CD4-positive, alpha-beta T cell treated with Interleukin-2 at 100 ng/mL for 4 hours (primary cell): ENCODE measurements around the gene OLFML2B.

Experiments
- DNase-seq: peaks from one replicate; pipeline ENCODE4 v3.0.0-alpha.2; 2020; ENCODE audit warnings: low spot score

The OLFML2B gene

DNA sequence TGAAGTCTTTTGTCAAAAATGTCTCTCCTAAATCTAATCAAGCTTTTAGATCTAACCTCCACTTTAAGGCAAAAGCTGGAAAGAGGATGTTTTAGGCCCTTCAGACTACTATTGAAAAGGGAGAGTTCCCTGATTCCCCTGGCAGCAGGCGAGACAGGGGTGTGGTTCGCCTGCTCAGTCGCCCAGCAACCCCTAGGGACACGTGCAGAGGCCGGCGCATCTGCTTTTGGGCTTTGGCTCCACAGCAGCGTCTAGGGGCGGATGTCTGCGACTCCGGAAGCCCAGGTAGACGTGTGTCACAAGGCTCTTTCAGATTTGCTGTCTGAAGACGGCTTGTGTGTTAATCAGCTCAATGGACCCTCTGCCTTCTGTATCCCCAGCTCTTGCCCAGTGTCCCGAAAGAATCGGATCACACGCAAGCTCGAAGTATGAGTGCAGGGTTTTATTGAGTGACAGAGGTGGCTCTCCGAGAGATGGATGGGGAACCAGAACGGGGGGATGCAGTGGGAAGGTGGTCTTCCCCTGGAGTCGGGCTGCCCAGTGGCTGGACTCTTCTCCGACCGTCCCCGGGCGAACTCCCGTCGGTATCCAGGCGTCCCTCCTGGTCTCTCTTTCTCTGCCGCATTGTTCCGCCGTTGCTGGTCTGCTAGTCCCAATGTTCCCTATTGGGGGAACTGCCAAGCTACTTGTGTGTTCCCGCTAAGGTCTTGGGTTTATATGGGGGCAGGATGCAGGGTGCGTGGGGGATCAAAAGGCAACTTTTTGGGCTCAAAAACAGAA lies 45.5 kb downstream of the OLFML2B start:
- no peak for DNase-seq

DNA sequence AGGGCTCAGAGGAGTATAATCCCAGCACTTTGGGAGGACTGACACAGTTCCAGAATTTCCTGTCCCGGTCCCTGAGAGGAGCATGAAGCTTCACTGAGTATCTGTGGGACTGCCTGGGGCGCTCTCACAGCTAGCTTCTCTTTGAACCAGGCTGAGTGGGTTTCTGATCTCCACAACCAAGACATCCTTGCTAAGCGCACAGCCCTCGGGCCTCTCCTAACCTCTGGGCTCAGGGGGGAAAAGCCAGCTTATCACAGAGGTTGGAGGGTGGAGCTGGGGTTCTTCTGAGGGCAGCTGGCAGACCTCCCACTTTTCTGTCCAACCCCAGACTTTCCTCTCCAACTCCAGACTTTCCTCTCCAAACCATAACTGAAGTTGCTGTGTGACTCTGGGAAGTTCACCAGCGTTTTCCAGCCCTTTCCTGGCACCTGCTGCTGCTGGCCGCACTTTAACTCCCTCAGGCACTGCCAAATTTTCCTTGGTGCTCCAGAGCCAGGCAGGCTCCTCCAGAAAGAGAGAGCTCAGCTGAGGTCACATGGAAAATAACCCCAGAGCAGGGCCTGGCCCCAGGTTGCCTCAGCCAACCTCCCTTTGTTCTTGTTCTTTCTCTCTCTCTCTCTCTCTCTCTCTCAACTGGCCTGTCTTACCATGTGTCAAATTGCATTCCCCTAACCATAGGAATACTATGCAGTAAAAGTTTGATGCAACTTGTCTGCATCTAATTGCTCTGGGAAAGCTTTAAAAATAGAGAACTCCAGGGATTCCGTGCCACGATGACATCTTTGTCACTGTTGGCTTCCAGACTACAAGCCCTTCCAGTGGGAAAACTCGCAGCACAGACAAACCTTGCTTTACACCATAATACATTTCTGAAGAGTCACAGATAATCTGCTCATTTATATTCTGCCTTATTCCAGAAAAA lies 49.5 kb downstream of the OLFML2B start:
- no peak for DNase-seq

DNA sequence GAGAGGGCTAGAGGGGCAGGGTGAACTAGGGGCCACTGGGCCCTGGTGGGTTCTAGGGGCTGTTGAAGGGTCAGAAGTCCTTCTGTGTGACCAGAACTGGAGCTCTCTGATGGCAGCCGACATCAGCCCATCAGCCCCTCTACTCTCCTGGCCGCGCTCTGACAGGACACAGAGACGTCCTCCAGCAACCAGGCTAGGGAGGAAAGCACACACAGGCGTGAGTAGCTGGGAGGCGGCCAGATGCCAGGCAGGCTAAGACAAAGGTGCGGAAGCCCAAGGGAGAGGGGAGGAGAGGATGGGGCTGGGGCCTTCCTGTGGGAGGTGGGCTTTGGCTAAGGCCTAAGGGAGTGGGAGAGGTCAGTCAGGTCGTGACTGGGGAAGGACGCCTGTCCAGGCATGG lies 50.8 kb downstream of the OLFML2B start:
- DNase-seq: no peak

DNA sequence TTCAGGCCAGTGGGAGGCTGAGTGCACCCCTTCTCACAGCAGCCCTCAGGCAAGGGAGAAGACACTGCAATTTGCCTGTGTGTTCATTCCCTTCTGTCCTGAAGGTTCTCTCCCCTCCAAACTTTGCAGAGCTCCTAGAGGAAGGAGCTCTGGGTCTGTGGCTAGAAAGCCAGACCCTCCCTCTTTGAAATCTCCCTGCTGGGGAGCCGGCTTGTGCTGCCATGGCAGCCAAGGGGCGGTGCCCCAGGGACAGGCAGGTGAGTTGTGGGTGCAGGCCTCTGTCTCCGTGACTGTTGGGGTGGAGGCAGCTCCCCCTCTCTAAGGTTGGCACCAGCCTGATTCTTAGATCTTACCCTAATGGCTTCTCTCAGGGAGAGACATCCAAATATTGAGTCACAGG lies 53.0 kb downstream of the OLFML2B start:
- DNase-seq: no peak

DNA sequence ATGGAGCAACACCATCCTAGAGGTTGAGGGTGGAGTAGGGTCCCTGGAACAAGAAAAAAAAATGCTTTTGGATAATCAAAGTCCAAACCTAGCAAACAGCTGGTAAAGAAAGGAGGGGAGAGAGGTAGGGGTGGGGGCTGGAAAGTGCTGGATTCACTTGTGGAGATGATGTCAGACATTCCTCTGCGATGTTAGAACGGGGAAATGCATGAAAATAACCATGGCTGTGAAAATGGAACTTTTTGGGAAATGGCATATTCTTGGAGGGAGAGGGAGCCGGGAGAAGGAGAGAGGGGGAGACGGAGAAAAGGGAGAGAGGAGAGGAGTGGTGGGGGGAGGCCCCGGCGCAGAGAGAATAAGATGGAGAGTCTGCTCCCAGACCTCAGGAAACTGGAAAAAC lies 53.6 kb downstream of the OLFML2B start:
- no peak for DNase-seq

DNA sequence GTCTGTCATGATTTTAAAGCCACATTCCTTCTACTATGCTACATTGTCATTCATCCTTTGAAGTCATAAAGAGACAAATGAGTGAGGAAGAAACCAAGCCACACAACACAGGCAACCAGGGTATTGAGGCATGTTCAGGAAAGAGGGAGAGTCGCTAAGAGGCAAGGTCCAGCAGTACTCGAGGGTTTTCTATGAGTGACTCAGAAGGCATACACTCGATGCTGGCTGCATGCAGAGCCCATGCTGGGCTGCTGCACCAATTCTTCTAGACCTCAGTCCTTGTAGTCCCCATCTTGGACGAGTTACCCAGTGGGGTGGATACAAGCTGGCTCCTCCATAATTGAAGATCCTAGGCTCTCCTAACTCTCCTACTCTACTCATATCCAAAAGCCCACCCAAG lies 57.6 kb downstream of the OLFML2B start:
- no peak for DNase-seq

DNA sequence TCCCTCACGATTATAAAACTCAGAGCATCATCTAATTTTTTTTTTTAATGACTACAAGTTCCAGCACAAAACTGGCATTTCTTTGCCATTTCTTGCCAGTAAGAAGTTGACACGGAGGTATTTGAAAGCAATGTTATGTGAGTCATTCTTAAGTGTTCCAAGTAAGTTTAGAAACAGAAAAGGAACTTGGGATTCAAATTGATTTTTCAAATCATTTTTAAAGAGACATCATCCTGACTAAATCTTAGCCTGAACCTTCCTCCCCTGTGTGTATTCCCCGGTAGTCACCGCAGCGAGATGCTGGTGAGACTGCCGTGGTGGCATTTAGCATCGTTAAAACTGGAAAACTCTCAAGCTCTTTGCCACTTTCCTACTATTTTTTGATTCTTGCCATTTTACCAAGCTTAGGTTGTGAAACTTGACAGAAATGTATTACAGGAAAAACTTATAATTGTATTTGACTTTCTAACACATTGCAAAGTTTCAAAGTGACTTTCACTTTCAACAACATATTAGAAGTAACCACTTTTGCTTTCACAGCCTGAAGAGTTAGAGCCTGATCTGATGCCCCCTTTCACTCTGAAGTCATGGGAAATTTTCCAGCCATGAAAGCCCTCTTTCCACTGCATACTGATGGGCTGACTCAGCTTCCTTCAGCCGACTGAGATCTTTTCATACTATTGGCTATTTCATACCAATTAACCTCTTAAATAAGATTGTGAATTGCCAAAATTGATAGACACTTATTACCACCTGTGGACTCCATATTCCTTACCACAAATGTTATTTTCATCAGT lies 61.4 kb downstream of the OLFML2B start:
- peak; percentile 8 for DNase-seq

DNA sequence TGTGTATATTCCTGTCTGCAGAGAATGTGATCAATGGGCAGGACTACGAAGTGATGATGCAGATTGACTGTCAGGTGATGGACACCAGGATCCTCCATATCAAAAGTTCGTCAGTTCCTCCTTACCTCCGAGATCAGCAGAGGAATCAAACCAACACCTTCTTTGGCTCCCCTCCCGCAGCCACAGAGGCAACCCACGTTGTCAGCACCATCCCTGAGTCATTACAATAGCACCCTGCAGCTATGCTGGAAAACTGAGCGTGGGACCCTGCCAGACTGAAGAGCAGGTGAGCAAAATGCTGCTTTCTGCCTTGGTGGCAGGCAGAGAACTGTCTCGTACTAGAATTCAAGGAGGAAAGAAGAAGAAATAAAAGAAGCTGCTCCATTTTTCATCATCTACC lies 65.2 kb downstream of the OLFML2B start:
- no peak for DNase-seq

DNA sequence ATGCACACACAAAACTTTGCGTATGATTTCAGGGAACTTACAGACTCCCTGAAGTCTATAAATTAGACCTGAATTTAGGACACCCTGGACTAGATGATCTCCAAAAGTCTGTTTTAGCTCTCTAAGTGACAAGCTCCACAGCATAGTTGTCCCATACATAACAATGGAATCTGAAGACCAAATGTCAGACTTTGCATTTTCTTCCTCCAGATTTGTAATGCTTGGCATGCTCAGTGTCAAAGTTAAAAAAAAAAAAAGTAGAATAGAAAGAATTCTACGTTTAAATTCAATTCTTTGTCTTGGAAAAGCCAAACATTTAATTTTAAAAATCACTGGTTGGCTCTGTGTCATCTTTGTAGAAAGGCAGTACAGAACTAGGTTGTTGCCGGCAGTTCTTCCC lies 66.7 kb downstream of the OLFML2B start:
- no peak for DNase-seq

DNA sequence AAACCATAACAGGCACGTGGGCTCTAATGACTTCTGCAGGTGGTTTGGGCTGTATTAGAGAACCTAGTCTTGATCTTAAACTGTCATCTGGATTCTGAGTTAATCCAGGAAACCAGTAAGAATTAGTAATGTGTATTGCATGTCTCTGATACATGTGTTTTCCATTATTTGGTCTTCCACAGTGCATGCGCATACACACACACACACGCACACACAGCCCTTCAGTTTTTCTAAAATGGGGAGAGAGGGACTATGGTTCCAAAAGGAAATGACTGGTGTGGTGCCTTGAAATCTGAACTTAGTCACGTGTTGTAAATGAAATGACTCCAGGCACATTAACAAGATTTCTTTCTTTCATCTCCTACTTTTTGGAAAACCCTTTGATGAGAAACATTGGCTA lies 67.6 kb downstream of the OLFML2B start:
- no peak for DNase-seq

DNA sequence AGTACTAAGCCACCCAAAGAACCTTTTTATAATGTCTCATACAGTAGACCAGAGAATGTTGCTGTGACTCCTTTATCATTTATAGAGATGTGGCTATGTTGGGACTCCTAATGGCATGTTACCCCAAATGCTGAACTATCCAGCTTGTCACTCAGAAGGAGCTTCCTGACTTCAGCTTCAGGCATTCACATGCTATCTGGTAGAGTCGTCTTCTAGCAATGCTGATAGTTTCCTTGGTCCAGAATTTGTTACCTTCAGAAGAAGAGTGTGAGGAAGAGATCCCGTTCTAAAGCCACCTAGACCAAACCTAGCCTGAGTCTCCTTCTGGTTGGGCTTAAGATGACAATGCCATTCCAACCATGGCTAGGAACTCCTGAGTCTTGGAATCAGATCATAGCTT lies 68.1 kb downstream of the OLFML2B start:
- no peak for DNase-seq

DNA sequence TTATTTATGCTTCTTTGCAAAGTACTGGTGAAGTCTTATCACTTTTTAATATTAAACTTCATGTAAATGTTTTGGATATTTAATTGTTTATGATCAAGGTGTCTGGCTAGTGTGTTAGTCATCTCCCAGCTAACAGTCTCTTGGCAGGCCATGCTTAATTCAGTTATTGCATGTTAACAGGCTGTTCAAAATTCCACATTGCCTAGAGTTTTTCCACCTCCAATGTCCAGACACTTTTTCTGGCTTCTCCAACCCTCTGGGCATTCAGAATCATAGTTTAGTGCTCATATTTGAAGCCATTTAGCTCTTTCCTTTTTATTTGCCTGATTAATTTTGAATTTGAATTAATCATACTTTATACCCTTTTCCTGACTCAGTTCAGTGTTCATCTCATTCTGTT lies 69.2 kb downstream of the OLFML2B start:
- DNase-seq: no peak

DNA sequence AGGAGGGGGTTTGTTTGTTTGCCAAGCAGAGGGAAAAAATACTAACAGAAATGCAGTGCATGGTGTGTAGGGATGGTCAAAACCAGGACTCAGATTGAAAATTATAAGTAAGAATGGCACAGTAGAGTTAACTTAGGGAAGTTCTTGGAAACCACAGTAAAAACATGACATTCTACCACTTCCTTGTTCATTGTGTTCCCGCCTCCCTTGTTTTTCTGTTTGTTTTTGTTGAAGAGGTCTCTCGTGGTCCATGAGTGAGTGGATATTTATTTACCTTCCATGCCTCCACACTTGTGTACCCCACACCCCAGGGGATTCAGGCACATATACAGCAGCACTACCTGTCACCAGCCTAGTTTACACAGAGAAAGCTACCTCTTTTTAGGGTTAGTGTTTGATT lies 69.6 kb downstream of the OLFML2B start:
- no peak for DNase-seq

DNA sequence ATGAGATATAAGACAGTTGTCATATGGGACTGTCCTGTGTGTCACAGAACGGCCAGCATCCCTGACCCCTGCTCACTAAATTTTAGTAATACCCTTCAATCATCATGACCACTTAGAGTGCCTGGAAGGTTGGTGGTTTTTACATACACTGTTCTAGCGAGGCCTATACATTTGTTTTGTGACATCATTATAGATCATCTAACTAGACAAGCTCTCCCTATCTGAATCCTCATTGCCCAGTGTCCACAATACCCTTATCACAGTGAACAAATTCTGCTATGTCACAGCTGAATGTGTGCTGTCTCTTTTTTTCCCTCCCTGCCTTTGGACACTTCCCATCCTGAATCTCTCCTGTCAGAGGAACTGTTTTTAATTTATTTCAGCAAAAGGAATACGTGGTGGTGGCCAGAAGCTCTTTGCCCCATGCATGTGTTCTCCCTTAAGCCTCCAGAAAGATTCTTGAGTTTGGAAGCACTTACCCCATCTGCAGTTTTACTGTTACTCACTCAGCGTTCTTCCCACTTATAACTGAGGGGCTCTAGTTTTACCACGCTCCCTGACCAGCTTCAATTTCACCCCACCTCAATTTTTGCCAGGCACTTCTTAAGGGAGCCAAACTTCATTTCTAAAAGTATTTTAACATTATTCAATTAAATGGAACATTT lies 70.3 kb downstream of the OLFML2B start:
- DNase-seq: no peak

DNA sequence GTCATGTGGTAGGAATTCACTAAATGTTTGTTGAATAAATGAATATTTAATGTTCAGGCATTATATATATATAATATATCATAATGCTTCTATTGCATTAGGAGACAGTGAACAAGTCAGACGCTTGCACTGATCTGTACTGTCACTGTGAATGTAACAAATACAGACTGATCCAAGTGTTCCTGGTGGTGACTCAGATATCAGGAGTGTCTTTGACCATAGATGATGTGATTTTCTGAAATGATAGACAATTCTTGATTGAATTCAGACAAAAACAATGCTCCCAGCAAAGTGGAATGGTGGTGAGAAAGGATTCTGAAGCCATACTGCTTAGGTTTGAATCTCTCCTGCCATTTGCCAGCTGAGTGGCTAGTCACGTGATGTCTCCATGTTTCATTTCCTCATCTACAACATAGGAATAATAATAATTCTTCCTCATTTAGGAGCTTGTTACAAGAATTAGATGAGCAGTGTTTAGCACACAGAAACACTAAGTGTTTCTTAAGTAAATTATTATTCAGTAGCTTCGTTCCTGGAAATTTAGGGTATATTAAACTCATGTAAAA lies 71.0 kb downstream of the OLFML2B start:
- no peak for DNase-seq

DNA sequence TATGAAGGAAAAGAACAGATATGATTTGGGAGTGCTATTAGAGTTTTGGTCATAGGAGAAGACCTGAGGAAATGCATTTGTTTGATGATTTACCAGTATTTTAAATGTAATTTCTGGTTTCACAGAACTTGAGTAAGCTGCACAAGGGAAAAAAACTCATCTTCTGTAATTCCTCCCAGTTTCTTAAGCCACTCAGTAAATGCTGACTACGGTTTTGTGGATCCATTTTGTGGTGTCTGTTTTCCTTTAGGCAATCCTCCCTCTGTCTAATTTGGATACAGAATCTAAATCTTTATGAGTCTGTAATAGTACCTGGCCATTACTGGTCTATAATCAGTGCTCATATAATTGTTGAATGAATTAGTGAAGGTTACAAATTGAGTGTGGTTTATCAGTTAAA lies 72.0 kb downstream of the OLFML2B start:
- DNase-seq: no peak

DNA sequence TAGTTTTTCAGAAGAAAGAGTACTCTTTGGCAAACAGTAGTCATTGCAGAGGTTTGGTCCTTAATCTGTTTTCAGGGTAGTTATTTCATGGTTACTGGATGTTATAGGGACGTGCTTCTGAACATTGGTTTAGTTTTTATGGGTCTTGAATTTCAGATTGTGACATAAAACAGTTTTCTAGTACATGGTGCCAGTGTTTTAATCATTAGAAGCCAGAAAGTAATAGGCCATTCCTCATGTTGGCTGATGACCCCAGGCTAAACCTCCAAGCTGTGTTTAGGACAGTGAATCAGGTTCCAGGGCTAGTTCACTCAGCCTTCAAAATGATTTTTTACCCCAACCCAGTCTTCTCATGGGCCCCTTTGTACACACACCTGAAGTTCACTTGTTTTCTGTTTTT lies 73.3 kb downstream of the OLFML2B start:
- no peak for DNase-seq

DNA sequence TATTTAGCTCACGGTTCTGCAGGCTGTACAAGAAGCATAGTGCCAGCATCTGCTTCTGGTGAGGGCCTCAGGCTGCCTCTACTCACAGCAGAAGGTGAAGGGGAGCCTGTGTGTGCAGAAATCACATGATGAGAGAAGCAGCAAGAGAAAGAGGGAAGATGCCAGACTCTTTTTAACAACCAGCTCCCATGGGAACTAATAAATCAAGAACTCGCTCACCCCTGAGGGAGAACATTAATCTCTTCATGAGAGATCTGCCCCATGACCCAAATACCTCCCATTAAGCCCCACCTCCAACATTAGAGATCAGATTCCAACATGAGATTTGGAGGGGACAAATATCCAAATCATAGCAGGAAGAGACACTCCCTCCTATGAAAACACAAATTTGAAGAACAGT lies 74.1 kb downstream of the OLFML2B start:
- no peak for DNase-seq

DNA sequence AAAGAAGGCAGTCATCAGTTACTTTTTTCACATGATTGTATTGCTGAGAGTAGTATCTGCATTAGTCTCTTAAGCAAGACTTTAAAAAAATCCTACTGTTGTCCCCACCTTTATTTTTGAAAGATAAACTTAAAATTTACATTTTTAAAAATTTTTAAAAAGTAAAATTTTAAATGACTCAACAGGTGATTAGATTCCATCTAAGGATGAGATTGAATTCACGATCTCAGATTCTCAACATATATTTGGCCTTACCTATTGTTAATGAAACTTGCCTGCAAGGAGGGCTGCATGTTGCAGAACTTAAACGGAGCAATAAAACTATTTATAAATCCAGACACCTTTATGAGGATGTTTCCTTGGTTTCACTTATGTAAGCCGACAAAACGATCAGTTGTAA lies 75.2 kb downstream of the OLFML2B start:
- DNase-seq: no peak

DNA sequence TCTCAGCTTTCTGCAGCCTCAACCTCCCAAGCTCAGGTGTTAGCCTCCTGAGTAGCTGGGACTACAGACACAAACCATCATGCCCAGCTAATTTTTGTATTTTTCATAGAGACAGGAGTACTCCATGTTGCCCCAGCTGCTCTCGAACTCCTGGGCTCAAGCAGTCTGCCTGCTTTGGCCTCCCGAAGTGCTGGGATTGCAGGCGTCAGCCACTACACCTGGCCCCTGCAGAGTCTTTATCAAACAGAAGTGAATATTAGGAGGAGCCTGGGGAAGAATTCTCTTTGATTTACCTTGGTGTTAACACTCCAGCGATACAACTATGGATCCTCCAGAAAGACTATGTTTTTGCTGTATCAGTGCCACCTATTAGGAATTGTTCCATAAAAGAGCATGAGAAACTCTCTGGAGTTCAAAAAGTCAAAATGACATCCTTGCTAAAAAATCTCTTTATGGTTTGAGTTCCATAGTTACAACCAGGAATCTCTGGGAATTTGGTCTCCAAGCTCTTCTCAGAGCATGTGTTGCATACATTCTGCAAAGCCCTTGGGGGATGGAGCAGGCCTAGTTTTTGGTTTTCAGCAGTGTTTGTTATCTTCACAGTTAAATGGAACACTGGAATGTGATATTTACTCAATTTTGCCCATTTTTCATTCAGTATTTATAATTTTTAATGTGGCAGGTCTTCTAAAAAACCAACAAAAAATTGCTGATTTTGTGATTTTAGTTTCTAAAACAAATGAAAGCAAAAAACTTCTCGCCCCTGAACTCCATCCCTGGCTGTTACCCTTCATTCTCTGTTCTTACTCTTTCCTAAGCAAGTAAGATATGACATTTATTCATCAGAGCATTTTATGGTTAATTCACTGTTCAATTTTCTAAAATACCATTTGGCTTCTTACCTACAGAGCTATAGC lies 77.3 kb downstream of the OLFML2B start:
- no peak for DNase-seq
